Adipocyte (in vitro differentiated cells): Measurements from ENCODE around the gene IRX4.
"Not testable (repeated sequence)": the region's sequence is repeated elsewhere in the genome, so short reads cannot be mapped to it uniquely, and the experiment has no call there.

ENCODE experiments used
- DNase-seq: peaks from one replicate; pipeline ENCODE4 v3.0.0-alpha.2; 2015; ENCODE audit warnings: low read depth
- H3K27me3 ChIP-seq: replicated peaks from 2 replicates; pipeline ENCODE4 v1.7.0; 2013; ENCODE audit warnings: mild to moderate bottlenecking, low read length, moderate library complexity; ENCODE audit not compliant: control insufficient read depth, insufficient read depth
- H3K36me3 ChIP-seq: 2 replicates; pipeline ENCODE4 v1.7.0; 2013; ENCODE audit warnings: low read length, mild to moderate bottlenecking, moderate library complexity; ENCODE audit not compliant: control insufficient read depth, insufficient read depth, severe bottlenecking
- H3K4me1 ChIP-seq: 2 replicates; pipeline ENCODE4 v1.7.0; 2013; ENCODE audit warnings: mild to moderate bottlenecking, low read length, moderate library complexity; ENCODE audit not compliant: control insufficient read depth, insufficient read depth
- H3K4me3 ChIP-seq: 2 replicates; pipeline ENCODE4 v1.7.0; 2013; ENCODE audit warnings: mild to moderate bottlenecking, low read length, moderate library complexity
- H3K9ac ChIP-seq: 2 replicates; pipeline ENCODE4 v1.7.0; 2013; ENCODE audit warnings: mild to moderate bottlenecking, low read length, moderate library complexity
- H3K9me3 ChIP-seq: 2 replicates; pipeline ENCODE4 v1.7.0; 2013; ENCODE audit warnings: mild to moderate bottlenecking, low read length, moderate library complexity; ENCODE audit not compliant: control insufficient read depth

The IRX4 gene

DNA sequence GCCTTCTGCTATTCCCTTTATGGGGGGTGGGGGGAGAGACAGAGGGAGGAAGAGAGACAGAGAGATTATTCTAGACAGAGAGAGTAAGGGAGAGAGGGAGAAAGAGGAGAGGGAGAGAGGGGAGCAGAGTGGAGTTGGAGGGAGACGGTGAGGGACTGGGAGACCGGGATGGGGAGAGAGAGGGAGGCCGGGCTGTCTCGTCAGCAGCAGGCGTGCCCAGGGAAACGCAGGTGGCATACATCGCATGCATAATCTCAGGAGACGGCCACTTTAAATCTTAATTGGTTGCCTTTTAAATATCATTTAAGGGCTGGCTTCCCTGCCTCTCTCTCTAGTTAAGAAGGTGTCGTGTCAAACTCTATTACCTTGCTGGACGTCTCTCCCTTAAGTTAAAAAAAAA is 8.4 kb downstream of the IRX4 start:
- Histone ChIP-seq H3K36me3 (no peaks in the 10 kb centered on the region), H3K4me3 (no peak overlapping the region), H3K4me1 (no peaks in the 10 kb centered on the region), H3K9me3 (no peaks in the 10 kb centered on the region), H3K27me3 (peaks cover 53% of the 10 kb centered on the region), H3K9ac (no peak overlapping the region)
- DNase-seq = no peak

DNA sequence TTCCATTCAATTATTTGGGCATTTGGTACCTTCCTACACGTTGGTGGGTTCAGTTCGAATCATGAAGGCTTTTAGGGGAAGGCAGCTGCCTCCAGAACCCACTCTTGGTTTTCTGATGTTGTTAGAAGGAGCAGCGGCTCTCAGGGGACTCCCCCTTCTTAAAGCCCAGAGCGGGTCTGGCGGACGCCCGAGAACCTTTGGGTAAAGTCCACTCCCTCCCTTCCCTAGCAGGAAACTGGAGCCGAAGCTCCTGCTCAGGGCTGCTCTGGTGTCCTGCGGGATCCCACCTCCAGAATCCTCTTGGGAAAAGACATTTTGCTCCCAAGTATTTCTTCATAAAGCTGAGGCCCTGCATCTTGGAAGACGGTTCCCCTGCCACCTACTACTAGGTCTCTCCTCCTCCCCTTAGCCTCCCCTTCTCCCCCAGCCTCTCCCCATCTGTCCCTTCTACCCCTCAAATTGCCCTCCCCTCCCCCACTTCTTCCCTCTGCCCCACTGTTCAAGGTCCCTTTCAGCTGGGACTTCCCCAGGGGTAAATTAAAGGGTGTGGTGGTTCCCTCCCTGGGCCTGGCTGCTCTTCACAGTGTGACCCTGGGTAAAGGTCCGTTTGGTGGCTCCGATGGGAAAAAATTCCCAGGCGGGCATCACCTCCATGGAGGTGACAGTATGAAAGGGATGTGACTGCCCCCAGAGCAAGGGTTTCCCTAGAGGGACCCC is 9.3 kb downstream of the IRX4 start:
- H3K36me3 ChIP-seq = no peaks in the 10 kb centered on the region
- no peak overlapping the region for H3K4me3 ChIP-seq
- no peaks in the 10 kb centered on the region for H3K4me1 ChIP-seq
- no peaks in the 10 kb centered on the region for H3K9me3 ChIP-seq
- H3K9ac ChIP-seq = no peak overlapping the region
- DNase-seq = no peak
- H3K27me3 ChIP-seq = peaks cover 51% of the 10 kb centered on the region

DNA sequence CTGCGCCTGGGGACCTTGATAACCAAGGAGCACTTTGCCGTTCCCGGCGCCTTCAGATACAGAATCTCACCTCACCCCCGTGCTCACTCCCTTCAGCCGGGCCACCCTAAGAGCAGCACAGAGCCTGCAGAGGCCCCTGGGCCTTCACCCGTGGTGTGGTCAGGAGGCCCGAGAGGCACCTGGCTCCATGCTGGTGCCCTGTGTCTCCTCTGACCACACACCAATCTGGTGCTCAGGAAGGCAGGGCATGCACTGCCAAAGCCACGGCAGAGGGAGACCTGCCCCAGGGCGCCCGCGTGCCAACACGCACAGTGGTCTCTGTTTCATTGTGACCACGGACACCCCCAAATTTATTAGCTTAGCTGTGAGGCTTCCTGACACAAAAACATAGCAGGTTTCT is 11.3 kb downstream of the IRX4 start:
- no peak for DNase-seq
- peaks cover 58% of the 10 kb centered on the region for H3K27me3 ChIP-seq

DNA sequence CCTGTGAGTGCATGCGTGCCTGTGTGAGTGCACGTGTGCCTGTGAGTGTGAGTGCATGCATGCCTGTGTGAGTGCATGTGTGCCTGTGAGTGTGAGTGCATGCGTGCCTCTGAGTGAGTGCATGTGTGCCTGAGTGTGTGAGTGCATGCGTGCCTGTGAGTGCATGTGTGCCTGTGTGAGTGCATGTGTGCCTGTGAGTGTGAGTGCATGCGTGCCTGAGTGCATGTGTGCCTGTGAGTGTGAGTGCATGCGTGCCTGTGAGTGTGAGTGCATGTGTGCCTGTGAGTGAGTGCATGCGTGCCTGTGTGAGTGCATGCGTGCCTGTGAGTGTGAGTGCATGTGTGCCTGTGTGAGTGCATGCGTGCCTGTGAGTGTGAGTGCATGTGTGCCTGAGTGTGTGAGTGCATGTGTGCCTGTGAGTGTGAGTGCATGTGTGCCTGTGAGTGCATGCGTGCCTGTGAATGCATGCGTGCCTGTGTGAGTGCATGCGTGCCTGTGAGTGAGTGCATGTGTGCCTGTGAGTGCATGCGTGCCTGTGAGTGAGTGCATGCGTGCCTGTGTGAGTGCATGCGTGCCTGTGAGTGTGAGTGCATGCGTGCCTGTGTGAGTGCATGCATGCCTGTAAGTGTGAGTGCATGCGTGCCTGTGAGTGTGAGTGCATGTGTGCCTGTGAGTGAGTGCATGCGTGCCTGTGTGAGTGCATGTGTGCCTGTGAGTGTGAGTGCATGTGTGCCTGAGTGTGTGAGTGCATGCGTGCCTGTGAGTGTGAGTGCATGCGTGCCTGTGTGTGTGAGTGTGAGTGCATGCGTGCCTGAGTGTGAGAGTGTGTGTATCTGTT is 12.1 kb downstream of the IRX4 start:
- H3K9ac ChIP-seq, H3K9me3 ChIP-seq, H3K4me1 ChIP-seq, H3K36me3 ChIP-seq, H3K4me3 ChIP-seq, DNase-seq: not testable (repeated sequence)
- peaks cover 58% of the 10 kb centered on the region for H3K27me3 ChIP-seq

More for the DNA sequence above, 11.3 kb downstream of the IRX4 start:
- Histone ChIP-seq H3K9me3 (no peaks in the 10 kb centered on the region), H3K36me3 (no peaks in the 10 kb centered on the region), H3K4me3 (no peak overlapping the region), H3K4me1 (no peaks in the 10 kb centered on the region), H3K9ac (no peak overlapping the region)

DNA sequence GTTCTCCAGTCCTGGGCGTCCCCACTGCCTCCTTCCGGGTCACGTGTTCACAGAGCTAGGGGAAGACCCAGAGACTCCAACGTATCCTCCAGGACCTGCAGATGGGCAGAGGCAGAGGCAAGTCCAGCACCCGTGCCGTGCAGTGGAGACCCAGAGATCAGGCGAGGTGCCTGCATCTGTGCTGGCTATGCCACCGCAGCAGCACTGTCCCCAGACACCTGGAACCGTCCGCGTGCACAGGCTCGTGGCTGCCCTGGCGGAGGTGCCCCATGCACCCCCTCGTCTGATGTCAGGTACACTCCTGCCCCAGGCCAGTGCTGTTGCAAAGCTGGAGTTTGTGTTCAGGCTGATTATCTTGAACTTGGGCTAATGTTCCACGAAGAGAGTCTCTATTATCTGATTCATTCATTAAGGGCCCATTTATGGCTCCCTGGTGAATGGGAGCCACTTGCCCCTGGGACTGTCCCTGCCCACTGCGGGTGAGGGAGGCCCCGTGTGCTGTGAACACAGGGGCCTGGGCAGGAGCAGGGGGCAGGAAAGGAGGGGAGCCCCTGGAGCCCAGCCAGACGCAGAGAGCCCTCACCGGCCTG is 13.7 kb downstream of the IRX4 start:
- Histone ChIP-seq H3K4me3 (no peak overlapping the region), H3K36me3 (no peaks in the 10 kb centered on the region), H3K9ac (no peak overlapping the region), H3K4me1 (no peaks in the 10 kb centered on the region), H3K27me3 (peaks cover 64% of the 10 kb centered on the region), H3K9me3 (peaks cover 3% of the 10 kb centered on the region)
- no peak for DNase-seq

DNA sequence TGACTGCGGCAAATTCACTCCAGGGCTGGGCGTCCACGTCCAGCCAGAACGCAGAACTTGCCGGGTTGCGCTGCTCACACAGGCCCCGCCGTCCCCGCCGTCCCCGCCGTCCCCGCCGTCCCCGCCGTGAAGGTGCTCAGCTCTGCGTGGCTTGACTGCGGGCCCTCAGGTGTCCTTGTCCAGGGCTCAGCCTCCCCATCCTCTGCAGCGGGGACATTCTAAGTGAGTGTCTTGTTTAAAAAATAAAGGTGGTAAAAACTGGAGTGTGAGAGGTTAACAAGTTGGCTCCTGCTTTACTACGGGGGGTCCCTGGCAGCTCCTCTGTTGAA is 14.9 kb downstream of the IRX4 start:
- no peak for DNase-seq
- H3K9me3 ChIP-seq = peaks cover 4% of the 10 kb centered on the region
- peaks cover 65% of the 10 kb centered on the region for H3K27me3 ChIP-seq
- H3K4me3 ChIP-seq = no peak overlapping the region
- no peaks in the 10 kb centered on the region for H3K4me1 ChIP-seq
- no peak overlapping the region for H3K9ac ChIP-seq
- H3K36me3 ChIP-seq = no peaks in the 10 kb centered on the region

DNA sequence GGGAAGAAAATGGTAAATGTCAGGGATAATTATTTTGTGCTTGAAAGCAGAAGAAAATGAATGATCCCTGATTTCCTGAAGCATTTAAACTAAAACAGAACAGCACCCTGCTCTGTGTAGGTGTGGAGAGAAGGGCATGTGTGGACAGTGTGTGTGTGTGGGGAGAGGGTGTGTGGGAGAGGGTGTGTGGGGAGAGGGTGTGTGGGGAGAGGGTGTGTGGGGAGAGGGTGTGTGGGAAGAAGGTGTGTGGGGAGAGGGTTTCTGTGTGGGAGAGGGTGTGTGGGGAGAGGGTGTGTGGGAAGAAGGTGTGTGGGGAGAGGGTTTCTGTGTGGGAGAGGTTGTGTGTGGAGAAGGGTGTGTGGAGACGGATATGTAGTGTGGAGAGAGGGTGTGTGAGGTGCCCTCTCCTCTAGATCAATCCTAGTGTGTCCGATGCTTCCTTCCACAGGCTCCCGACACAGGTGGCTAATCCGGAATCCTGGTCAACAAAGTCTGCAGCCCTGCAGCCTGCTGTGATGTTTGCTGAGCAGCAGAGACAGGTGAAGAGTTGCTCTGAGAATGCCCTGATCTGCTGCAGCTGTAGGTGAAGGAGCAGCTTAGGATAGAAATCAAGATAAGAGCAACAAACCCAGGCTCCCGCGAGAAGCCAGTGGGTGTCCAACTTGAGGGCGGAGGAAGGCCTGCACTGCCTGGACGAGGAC is 15.5 kb downstream of the IRX4 start:
- Histone ChIP-seq H3K4me3 (no peak overlapping the region), H3K9me3 (peaks cover 4% of the 10 kb centered on the region), H3K9ac (no peak overlapping the region), H3K27me3 (peaks cover 65% of the 10 kb centered on the region), H3K4me1 (no peaks in the 10 kb centered on the region), H3K36me3 (no peaks in the 10 kb centered on the region)
- DNase-seq = no peak

DNA sequence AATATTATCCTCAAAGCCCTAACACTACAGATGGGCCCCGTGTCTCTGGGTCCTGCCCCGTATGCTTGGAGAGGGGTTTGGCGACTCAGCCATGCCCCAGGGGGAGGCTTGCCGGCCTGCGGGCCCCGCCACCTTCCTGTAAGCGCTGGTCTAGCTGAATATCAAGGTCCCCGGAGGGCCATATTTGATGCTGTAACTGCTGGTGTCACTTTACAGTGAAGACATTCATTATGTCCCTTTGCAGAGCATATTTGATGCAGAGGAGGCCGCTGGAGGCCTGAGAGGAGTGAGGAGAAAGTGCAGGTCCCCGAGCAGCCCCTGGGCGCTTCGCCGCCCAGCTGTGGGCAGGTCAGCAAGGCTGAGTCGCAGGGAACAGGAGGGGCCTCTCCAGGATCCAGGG is 16.8 kb downstream of the IRX4 start:
- Histone ChIP-seq H3K9me3 (peaks cover 4% of the 10 kb centered on the region), H3K9ac (no peak overlapping the region), H3K4me1 (no peaks in the 10 kb centered on the region), H3K36me3 (no peaks in the 10 kb centered on the region), H3K27me3 (peaks cover 71% of the 10 kb centered on the region), H3K4me3 (no peak overlapping the region)
- no peak for DNase-seq

DNA sequence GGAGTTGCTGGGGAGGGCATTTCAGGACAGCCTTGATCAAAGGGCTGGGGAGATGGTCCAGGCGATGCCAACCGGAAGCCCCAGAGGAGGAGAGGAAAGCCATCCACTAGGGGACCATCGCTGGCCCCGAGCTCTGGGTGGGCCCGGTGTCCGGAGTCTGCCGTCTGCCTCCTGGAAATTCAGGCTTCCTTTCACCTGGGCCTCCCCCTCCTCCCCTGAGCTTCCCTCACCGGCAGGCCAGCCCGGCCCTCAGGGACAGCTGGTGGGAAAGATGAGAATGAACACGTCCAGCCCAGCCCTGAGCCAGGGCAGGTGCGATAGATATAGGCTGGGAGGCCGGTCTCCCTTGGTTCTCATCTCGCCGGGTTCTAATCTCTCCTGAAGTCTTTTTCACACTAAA is 17.2 kb downstream of the IRX4 start:
- Histone ChIP-seq H3K4me3 (no peak overlapping the region), H3K4me1 (no peaks in the 10 kb centered on the region), H3K9me3 (peaks cover 4% of the 10 kb centered on the region), H3K36me3 (no peaks in the 10 kb centered on the region), H3K27me3 (peaks cover 75% of the 10 kb centered on the region), H3K9ac (no peak overlapping the region)
- no peak for DNase-seq

DNA sequence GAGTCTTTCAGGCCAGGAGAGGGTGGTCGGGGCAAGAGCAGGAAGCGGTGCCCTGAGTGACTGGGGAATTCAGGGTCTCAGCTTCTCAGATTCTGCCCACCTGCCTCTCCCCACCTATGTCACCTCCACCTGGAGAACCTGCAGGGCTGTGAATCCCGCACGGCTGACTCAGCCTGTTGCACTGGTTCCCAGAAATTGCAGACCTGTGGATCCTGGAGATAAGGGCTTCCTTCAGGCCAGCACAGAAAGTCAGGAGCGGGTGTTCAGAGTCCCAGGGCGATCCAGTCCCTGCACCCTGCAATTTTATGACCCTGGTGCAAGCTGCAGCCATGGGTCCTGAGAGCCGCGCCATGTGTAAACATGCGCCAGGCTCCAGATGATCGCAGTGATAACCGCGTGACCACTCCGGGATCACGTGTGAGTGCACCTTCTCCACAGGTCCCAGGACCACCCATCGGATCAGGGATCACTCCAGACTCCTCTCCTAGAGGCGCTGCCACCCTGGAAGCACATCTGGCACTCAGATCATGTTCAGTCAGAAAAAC is 17.8 kb downstream of the IRX4 start:
- no peaks in the 10 kb centered on the region for H3K4me1 ChIP-seq
- H3K9ac ChIP-seq = no peak overlapping the region
- H3K27me3 ChIP-seq = peaks cover 81% of the 10 kb centered on the region
- H3K4me3 ChIP-seq = no peak overlapping the region
- H3K36me3 ChIP-seq = no peaks in the 10 kb centered on the region
- peaks cover 4% of the 10 kb centered on the region for H3K9me3 ChIP-seq
- DNase-seq = no peak

DNA sequence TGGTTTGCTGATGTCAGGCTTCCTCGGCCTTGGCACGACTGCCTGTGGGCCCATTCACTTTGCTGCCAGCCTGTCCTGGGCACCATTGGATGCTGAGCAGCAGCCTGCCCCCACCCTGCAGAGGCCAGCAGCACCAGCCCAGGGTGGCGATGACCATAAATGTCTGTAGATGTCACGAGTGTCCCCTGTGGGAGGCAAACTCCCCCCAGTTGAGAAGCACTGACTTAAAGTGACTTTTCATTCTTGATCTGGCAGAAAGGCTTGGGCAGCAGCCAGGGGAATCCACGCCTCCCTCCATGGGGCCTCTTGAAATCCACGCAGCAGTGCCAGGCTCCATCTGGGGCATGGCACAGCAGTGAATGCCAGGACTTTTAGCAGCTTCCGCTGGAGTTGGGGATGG is 21.8 kb downstream of the IRX4 start:
- Histone ChIP-seq H3K27me3 (peaks cover 66% of the 10 kb centered on the region), H3K36me3 (no peaks in the 10 kb centered on the region), H3K4me1 (no peaks in the 10 kb centered on the region), H3K4me3 (no peak overlapping the region), H3K9ac (no peak overlapping the region), H3K9me3 (peaks cover 4% of the 10 kb centered on the region)
- DNase-seq = no peak
